ENCODE data around the gene SLC9A6. TPM values are rescaled to one million over a fixed set of nuclear protein-coding genes. Genes with fewer than 3 reads are reported as not detected.

SLC9A6 gene
- total and polyA plus RNA-seq, 2 donors: 11.3 to 22.9 TPM

DNA sequence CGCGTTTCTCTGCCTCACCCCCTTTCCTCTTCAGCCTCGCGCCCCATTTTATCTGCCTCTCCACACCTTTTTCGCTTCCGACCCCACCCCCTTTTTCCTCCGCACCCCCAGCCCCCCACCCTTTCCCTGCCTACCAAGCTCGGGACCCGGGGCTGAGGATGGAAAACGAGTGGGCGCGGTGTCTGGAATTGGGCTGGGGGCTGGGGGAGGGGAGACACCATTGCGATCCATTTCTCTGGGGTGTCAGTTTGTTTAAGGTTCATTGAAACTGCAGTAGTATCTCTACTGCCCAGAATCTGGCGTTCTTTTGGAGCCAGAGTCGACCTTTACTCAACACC, 707 bp downstream of the SLC9A6 start:
- DNase-seq (ENCODE audit: extremely low spot score): no peak
- 0% methylated on average over 15 of the region's 15 CpGs for WGBS
- H3K27ac ChIP-seq (ENCODE audit: low read depth): no peak overlapping the region
- H3K36me3 ChIP-seq (ENCODE audit: insufficient read depth): no peaks in the 10 kb centered on the region
- H3K4me1 ChIP-seq (ENCODE audit: insufficient read depth): no peaks in the 10 kb centered on the region
- peak overlapping the region; percentile 66 for H3K4me3 ChIP-seq (ENCODE audit: low read depth, low read length)

DNA sequence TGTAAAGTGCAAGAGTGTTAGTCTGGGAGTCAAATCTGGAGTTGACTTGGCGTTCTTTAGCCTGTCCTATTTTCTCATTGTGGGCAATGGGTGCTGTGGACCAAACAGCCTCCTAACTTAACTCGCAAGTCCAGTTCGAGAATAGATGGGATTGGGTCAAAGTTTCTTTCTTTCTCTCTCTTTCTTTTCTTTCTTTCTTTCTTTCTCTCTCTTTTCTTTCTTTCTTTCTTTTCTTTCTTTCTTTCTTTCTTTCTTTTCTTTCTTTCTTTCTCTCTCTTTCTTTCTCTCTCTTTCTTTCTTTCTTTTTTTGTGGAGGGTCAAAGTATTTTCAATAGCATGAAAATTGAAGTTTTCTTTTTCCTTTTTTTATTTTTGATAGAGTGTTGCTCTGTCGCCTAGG, 3.0 kb downstream of the SLC9A6 start:
- no peak overlapping the region for H3K27ac ChIP-seq (ENCODE audit: low read depth)
- no peaks in the 10 kb centered on the region for H3K4me1 ChIP-seq (ENCODE audit: insufficient read depth)
- no peaks in the 10 kb centered on the region for H3K36me3 ChIP-seq (ENCODE audit: insufficient read depth)
- no peak overlapping the region for H3K4me3 ChIP-seq (ENCODE audit: low read depth, low read length)
- WGBS: 92% methylated on average over 4 of the region's 4 CpGs
- no peak for DNase-seq (ENCODE audit: extremely low spot score)

GRCh38 chrX:136015016-136015415, 29.8 kb downstream of the SLC9A6 start:
- H3K4me1 ChIP-seq (ENCODE audit: insufficient read depth): no peaks in the 10 kb centered on the region
- 84% methylated on average over 4 of the region's 4 CpGs for WGBS
- no peak overlapping the region for H3K4me3 ChIP-seq (ENCODE audit: low read depth, low read length)
- no peak overlapping the region for H3K27ac ChIP-seq (ENCODE audit: low read depth)
- DNase-seq (ENCODE audit: extremely low spot score): no peak
- H3K36me3 ChIP-seq (ENCODE audit: insufficient read depth): no peaks in the 10 kb centered on the region

DNA sequence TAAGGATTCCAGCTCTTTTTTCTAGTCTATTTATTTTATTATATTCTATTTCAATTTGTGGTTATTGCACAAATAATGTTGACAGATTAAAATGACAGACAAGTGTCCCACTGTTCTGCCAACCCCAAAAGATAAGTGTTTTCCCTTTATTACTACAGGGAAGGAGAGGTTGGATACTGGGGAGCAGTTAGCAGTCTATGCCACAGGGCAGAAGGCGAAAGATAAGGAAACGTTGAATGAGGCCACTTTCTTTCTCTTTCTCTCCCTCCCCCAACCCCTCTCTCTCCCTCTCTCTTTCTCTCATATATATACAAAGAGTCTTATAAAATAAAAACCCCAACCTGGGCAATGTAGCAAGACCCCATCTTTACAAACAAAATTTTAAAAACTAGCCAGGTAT, 31.6 kb downstream of the SLC9A6 start:
- H3K27ac ChIP-seq (ENCODE audit: low read depth): no peak overlapping the region
- H3K4me3 ChIP-seq (ENCODE audit: low read depth, low read length): no peak overlapping the region
- no peak for DNase-seq (ENCODE audit: extremely low spot score)
- H3K36me3 ChIP-seq (ENCODE audit: insufficient read depth): no peaks in the 10 kb centered on the region
- WGBS: 88% methylated on average over 2 of the region's 2 CpGs
- H3K4me1 ChIP-seq (ENCODE audit: insufficient read depth): no peaks in the 10 kb centered on the region

GRCh38 chrX:136019226-136019625, 34.0 kb downstream of the SLC9A6 start:
- 72% methylated on average over 5 of the region's 5 CpGs for WGBS
- DNase-seq (ENCODE audit: extremely low spot score): no peak
- H3K4me1 ChIP-seq (ENCODE audit: insufficient read depth): no peaks in the 10 kb centered on the region

GRCh38 chrX:136021160-136021559, 35.9 kb downstream of the SLC9A6 start:
- Histone ChIP-seq H3K4me3 (ENCODE audit: low read depth, low read length) (no peak overlapping the region), H3K4me1 (ENCODE audit: insufficient read depth) (no peaks in the 10 kb centered on the region), H3K27ac (ENCODE audit: low read depth) (no peak overlapping the region), H3K36me3 (ENCODE audit: insufficient read depth) (no peaks in the 10 kb centered on the region)
- WGBS: 94% methylated on average over 1 of the region's 1 CpG
- no peak for DNase-seq (ENCODE audit: extremely low spot score)

More at GRCh38 chrX:136019226-136019625, 34.0 kb downstream of the SLC9A6 start:
- Histone ChIP-seq H3K27ac (ENCODE audit: low read depth) (no peak overlapping the region), H3K36me3 (ENCODE audit: insufficient read depth) (no peaks in the 10 kb centered on the region), H3K4me3 (ENCODE audit: low read depth, low read length) (no peak overlapping the region)

DNA sequence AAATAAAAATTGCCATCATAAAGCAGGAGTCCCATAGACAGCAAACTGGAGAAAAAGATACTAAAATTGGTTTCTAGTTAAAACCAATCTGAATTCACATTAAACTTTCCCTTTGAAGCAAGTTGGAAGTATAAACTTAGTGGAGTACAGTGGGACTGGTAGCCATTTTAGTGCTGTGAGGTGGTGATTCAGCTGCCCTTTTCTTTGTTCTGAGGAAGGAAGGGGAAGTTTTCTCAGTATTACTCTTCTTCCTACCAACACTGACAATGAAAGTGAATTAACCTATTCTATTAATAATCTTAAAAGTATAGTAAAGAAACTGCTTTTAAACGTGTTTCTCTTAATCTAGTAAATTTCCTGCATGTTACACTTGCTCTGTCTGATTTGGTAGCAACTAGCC, 36.7 kb downstream of the SLC9A6 start:
- no peak for DNase-seq (ENCODE audit: extremely low spot score)
- 72% methylated on average over 1 of the region's 1 CpG for WGBS
- Histone ChIP-seq H3K36me3 (ENCODE audit: insufficient read depth) (no peaks in the 10 kb centered on the region), H3K27ac (ENCODE audit: low read depth) (no peak overlapping the region), H3K4me1 (ENCODE audit: insufficient read depth) (no peaks in the 10 kb centered on the region), H3K4me3 (ENCODE audit: low read depth, low read length) (no peak overlapping the region)

DNA sequence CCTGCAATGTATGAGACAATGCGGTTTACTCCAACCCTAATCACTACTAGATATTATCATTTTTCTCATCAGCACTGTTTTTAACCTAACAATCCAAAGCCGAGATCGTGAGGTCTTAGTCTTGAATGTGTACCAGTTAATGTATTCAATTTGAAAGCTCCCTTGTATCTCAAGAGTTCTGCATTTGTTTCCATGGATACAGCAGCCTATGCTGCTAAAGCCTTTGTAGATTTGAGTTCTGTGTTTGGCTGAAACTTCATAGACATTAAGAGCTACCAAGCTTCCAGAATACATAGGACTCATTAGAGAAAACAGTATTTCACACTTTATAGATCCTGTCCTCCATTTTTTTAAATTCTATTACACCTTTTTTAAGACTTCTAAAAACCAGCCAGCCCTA, 39.9 kb downstream of the SLC9A6 start:
- Histone ChIP-seq H3K4me1 (ENCODE audit: insufficient read depth) (no peaks in the 10 kb centered on the region), H3K36me3 (ENCODE audit: insufficient read depth) (no peaks in the 10 kb centered on the region), H3K27ac (ENCODE audit: low read depth) (no peak overlapping the region), H3K4me3 (ENCODE audit: low read depth, low read length) (no peak overlapping the region)
- 80% methylated on average over 3 of the region's 3 CpGs for WGBS
- DNase-seq (ENCODE audit: extremely low spot score): no peak

- no peak for DNase-seq (ENCODE audit: extremely low spot score)
- no peak overlapping the region for H3K4me3 ChIP-seq (ENCODE audit: low read depth, low read length)
- H3K4me1 ChIP-seq (ENCODE audit: insufficient read depth): no peaks in the 10 kb centered on the region
- no peak overlapping the region for H3K27ac ChIP-seq (ENCODE audit: low read depth)
- no peaks in the 10 kb centered on the region for H3K36me3 ChIP-seq (ENCODE audit: insufficient read depth)
Observed at GRCh38 chrX:136028383-136028984, 43.2 kb downstream of the SLC9A6 start.

- H3K4me1 ChIP-seq (ENCODE audit: insufficient read depth): no peaks in the 10 kb centered on the region
- 61% methylated on average over 2 of the region's 2 CpGs for WGBS
- no peaks in the 10 kb centered on the region for H3K36me3 ChIP-seq (ENCODE audit: insufficient read depth)
- H3K27ac ChIP-seq (ENCODE audit: low read depth): peak overlapping the region; percentile 38
- no peak overlapping the region for H3K4me3 ChIP-seq (ENCODE audit: low read depth, low read length)
- DNase-seq (ENCODE audit: extremely low spot score): no peak
Observed at GRCh38 chrX:136029766-136030165, 44.5 kb downstream of the SLC9A6 start.

- no peaks in the 10 kb centered on the region for H3K4me1 ChIP-seq (ENCODE audit: insufficient read depth)
- WGBS: 27% methylated on average over 9 of the region's 9 CpGs
Observed at GRCh38 chrX:136030303-136031191, 45.3 kb downstream of the SLC9A6 start.

GRCh38 chrX:136031626-136032025, 46.4 kb downstream of the SLC9A6 start:
- WGBS: 92% methylated on average over 5 of the region's 5 CpGs
- H3K27ac ChIP-seq (ENCODE audit: low read depth): no peak overlapping the region
- DNase-seq (ENCODE audit: extremely low spot score): no peak
- no peaks in the 10 kb centered on the region for H3K4me1 ChIP-seq (ENCODE audit: insufficient read depth)
- H3K4me3 ChIP-seq (ENCODE audit: low read depth, low read length): no peak overlapping the region
- no peaks in the 10 kb centered on the region for H3K36me3 ChIP-seq (ENCODE audit: insufficient read depth)

More at GRCh38 chrX:136030303-136031191, 45.3 kb downstream of the SLC9A6 start:
- Histone ChIP-seq H3K27ac (ENCODE audit: low read depth) (peak overlapping the region; percentile 73), H3K36me3 (ENCODE audit: insufficient read depth) (no peaks in the 10 kb centered on the region), H3K4me3 (ENCODE audit: low read depth, low read length) (no peak overlapping the region)
- no peak for DNase-seq (ENCODE audit: extremely low spot score)

GRCh38 chrX:136032370-136032769, 47.1 kb downstream of the SLC9A6 start:
- WGBS: 70% methylated on average over 4 of the region's 4 CpGs
- no peak overlapping the region for H3K4me3 ChIP-seq (ENCODE audit: low read depth, low read length)
- no peak for DNase-seq (ENCODE audit: extremely low spot score)
- H3K27ac ChIP-seq (ENCODE audit: low read depth): peak overlapping the region; percentile 38
- no peaks in the 10 kb centered on the region for H3K4me1 ChIP-seq (ENCODE audit: insufficient read depth)
- no peaks in the 10 kb centered on the region for H3K36me3 ChIP-seq (ENCODE audit: insufficient read depth)

GRCh38 chrX:136034668-136035067, 49.4 kb downstream of the SLC9A6 start:
- WGBS: 82% methylated on average over 1 of the region's 1 CpG
- Histone ChIP-seq H3K27ac (ENCODE audit: low read depth) (no peak overlapping the region), H3K36me3 (ENCODE audit: insufficient read depth) (no peaks in the 10 kb centered on the region), H3K4me3 (ENCODE audit: low read depth, low read length) (no peak overlapping the region), H3K4me1 (ENCODE audit: insufficient read depth) (no peaks in the 10 kb centered on the region)
- no peak for DNase-seq (ENCODE audit: extremely low spot score)

Measured in urinary bladder (tissue), 4 donors.